ENCODE results near the gene MTARC2.
A peak's percentile ranks its signal among the peaks of the same experiment; 100 is the strongest.

MTARC2 gene

DNA sequence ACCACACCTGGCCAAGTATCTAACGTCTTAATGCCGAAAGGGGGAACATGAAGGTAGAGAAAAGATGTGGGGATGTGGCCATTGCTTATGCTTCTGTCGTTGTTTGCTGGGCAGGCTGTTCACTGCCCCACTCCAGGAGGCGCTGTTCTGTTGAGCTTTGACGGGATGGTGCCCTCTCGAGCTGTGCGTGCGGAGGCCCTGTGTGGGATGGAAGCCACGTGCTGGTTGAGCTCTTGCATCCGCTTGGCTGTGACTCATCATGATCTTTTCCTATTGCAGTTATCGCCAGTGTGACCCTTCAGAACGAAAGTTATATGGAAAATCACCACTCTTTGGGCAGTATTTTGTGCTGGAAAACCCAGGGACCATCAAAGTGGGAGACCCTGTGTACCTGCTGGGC lies 64.9 kb downstream of the MTARC2 start:
- in situ Hi-C loops (cut with MboI; ENCODE audit: low pct_unique_long_range_greater_than_20kb, low sequenced_read_pairs), result loop anchor here (25.0 kb wide), 1 partner anchor 624 kb away; no protein-coding TSS in a partner anchor
- DNase-seq, result peak; percentile 53

DNA sequence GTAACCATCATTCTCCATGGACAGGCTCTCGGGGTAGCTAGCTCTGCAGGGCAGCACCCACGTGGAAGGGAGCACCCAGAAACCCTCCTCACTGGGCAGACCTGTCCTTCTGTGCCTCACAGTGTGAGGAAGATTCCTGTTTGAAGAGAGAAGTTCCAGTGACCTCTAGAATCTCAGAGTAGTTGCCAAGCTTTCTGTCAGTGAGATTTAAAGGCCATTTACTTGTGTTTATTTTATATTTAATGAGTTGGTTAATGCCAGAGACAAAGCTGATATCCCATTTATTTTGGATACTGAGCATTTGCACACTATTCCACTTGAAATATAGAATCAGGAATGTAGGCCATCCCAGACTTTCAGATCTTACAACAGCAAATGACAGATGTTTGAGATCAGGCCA lies 67.3 kb downstream of the MTARC2 start:
- in situ Hi-C loops (cut with MboI; ENCODE audit: low pct_unique_long_range_greater_than_20kb, low sequenced_read_pairs), result loop anchor here (25.0 kb wide), 1 partner anchor 622 kb away; no protein-coding TSS in a partner anchor
- no peak for DNase-seq

GRCh38 chr1:220817907-220818306 lies 69.8 kb downstream of the MTARC2 start:
- in situ Hi-C loops (cut with MboI; ENCODE audit: low pct_unique_long_range_greater_than_20kb, low sequenced_read_pairs), result loop anchor here (25.0 kb wide), 1 partner anchor 619 kb away; no protein-coding TSS in a partner anchor
- DNase-seq, result no peak

DNA sequence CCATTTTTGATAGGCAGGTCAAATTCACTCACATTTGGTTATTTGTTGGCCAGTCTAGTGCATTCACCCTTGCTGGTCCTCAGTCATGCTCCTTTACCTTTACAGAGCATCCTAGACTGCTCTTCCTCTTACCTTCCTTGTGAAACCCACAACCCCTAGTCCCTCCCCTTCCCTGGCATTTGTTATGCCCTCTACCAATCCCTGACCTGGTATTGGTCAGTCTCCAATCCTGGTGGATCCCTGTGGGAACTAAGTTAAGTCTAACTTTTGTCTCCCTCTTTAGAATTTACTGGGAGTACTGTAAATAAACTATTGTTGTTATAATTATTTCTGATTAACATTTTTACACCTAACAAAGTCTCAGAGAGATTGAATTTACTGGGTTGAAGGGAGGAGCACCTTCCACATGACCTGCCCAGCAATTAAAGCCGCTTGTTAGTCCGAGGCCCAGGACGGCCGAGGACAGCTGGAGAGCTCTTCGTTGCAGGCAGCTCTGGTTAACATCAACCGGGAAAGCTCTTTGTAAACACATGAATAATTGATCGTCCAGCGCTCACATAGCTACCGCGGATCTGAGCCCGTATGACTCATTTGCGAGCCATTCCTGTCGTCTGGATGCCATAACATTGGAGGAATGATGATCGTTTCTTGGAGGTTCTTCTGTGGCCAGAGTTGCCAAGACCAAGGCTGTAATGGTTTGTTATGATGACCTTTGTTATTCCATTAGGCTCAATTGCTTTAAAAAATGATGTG lies 70.5 kb downstream of the MTARC2 start:
- DNase-seq, result no peak
- in situ Hi-C loops (cut with MboI; ENCODE audit: low pct_unique_long_range_greater_than_20kb, low sequenced_read_pairs), result loop anchor here (25.0 kb wide), 1 partner anchor 619 kb away; no protein-coding TSS in a partner anchor

GRCh38 chr1:220819467-220820026 lies 71.4 kb downstream of the MTARC2 start:
- DNase-seq, result no peak
- in situ Hi-C loops (cut with MboI; ENCODE audit: low pct_unique_long_range_greater_than_20kb, low sequenced_read_pairs), result loop anchor here (25.0 kb wide), 1 partner anchor 618 kb away; no protein-coding TSS in a partner anchor

DNA sequence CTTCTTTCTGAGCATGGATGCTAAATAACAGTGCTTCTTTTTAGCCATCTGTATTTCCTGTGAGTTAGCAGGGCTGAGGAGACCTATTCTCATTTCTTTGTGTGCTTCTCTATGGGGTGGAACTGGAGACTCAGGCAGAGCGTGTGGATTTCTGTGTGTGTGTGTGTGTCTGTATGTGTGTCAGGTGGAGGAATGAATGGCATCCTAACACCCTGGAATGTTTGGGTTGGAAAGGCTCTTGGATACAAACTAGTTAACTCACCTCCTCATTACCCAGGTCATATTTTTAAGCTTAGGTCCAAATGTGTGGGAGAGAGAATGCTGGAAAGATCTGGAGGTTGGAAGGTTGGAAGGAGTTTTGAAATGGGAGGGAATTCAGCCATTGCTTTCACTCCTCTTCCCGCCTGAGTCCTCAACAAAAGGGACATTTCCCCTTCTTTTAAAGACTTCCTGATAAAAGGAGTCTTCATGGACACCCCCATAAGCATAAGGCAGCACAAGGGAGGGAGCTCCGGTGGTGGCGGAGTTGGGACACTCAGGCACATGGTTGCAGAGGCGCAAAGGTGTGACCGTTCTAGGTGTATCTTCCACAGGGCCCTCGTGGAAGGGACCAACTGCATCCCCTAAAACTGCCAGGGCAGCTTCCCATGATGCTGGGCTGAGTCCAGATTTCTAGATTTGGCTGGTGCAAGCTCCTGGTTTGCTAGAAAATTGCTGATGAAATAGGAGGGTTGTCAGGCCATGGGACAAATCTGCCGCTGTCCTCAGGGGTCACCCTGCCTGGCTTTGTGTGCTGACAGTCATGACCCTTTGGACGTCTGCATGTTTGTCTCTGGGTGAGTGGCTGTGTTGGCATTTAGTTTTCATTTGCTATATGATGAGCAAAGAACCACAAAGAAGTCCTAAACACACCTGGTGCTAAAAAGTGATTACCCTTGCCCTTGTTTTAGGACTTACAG lies 76.2 kb downstream of the MTARC2 start:
- no peak for DNase-seq
- in situ Hi-C loops (cut with MboI; ENCODE audit: low pct_unique_long_range_greater_than_20kb, low sequenced_read_pairs), result loop anchor here (25.0 kb wide), 1 partner anchor 613 kb away; no protein-coding TSS in a partner anchor

GRCh38 chr1:220825819-220826551 lies 77.9 kb downstream of the MTARC2 start:
- in situ Hi-C loops (cut with MboI; ENCODE audit: low pct_unique_long_range_greater_than_20kb, low sequenced_read_pairs), result no loop called here
- DNase-seq, result no peak

- DNase-seq, result no peak
- in situ Hi-C loops (cut with MboI; ENCODE audit: low pct_unique_long_range_greater_than_20kb, low sequenced_read_pairs), result no loop called here
These were observed 78.6 kb downstream of the MTARC2 start for GRCh38 chr1:220826729-220827128.

DNA sequence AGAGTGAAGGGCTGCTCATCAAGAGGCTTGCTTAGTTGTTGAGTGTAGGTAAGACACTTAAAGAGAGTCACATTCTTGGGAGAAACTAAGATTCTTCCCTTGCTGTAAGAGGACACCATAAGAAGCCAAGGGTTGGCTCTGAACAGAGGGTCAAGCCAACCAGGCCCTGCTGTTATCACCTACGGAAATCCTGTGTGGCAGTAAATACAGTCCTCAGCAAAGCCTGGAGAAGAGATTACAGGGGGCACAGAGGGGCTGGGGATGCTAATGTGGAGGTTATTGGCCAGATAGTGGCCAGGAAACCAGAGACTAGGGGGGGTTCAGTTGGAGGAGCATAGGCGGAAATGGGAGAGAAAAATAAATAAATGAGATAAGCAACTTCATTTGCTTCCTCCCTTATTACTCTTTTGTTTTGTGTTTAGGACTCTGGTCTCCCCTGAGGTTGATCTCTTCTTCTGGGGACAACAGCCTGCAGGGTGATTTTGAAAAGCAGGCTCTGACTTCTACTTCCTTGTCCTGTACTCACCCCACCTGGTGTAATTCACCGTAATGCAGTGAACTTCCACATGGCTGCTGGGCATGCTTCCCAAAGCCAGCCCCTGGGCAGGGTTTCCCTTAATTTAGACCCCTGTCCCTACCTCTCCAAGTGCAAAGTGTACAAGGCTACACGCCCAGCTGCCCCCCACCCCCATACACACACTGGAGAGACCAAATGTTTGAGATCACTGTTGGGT lies 79.5 kb downstream of the MTARC2 start:
- in situ Hi-C loops (cut with MboI; ENCODE audit: low pct_unique_long_range_greater_than_20kb, low sequenced_read_pairs), result no loop called here
- no peak for DNase-seq

GRCh38 chr1:220828179-220828490 lies 80.0 kb downstream of the MTARC2 start:
- in situ Hi-C loops (cut with MboI; ENCODE audit: low pct_unique_long_range_greater_than_20kb, low sequenced_read_pairs), result no loop called here
- DNase-seq, result no peak

DNA sequence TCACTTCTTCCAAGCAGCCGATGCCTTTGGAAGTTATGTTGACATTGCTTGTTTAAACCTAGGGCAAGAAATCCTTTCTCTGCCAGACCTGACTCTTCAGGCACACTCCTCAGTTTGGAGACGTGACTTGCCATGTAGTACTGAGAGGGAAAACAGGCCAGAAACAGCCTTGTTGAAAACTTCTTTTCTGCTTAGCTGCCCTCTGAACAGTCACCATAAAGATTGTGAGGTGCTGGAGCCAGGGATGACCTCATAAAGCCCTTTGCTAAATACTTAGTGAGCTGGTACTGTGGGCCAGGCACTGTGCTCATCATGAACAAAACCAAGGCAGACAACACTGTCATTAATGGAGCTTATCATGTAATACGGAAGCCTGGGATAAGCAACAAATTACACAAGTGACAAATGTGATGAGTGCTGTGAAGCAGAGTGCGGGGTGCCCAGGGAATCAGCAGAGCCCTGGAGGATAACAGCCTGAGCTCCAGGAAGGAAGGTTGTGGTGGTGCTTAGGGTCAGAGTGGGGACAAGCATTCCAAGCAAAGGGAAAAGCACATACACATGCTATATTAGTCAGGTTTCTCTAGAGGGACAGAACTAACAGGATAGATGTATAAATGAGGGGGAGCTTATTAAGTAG lies 80.9 kb downstream of the MTARC2 start:
- in situ Hi-C loops (cut with MboI; ENCODE audit: low pct_unique_long_range_greater_than_20kb, low sequenced_read_pairs), result no loop called here
- DNase-seq, result no peak

GRCh38 chr1:220833436-220833835 lies 85.3 kb downstream of the MTARC2 start:
- in situ Hi-C loops (cut with MboI; ENCODE audit: low pct_unique_long_range_greater_than_20kb, low sequenced_read_pairs), result no loop called here
- DNase-seq, result no peak
